ENCODE measurements around the gene SLC29A3.

Gene SLC29A3

DNA sequence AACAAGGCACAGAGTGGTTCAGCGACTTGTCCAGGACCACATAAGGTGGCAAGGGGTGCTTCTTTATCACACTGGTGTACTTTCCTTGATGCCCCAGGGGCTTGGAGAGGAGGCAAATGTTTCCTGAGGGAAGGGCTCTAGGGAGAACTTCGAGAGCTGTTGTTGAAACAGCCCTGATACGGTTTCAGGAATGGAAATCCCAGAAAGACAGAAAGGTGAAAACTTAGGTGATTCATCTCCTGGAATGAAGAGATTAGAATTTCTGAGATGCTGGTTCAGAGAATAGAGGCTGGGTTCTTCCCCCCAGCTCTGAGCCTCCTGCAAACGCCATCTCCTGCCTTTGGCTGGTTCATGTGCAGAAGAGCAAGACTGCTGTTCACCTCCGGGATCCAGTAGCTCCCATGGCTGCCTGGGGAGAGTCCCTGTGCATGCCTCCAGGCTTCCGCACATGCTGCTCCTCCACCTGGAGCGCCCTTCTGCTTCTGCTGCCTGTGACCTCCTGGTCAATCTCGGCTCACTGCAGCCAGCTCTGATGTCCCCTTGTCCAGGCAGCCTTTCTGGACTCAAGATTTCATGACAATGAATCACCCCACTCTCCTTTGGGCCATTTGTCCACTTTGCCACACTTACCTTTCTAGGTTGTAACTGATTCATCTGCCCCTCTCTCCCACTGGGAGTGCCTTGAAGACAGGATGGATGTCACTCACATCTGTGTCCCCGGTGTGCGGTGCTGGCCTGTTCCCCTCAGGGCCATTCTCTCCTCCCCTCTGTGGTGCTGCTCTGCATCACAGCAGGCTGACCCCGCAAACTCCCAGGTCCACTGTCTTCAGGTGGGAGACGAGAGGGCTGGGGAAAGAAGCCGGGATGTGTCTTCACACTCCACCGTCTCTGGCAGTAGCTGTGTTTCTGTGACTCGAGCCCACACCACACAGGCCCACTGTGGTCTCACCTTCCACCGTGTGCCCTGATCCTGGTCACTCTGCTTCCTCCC lies 74.0 kb downstream of the SLC29A3 start:
- DNase-seq (ENCODE audit: low read depth), result no peak

DNA sequence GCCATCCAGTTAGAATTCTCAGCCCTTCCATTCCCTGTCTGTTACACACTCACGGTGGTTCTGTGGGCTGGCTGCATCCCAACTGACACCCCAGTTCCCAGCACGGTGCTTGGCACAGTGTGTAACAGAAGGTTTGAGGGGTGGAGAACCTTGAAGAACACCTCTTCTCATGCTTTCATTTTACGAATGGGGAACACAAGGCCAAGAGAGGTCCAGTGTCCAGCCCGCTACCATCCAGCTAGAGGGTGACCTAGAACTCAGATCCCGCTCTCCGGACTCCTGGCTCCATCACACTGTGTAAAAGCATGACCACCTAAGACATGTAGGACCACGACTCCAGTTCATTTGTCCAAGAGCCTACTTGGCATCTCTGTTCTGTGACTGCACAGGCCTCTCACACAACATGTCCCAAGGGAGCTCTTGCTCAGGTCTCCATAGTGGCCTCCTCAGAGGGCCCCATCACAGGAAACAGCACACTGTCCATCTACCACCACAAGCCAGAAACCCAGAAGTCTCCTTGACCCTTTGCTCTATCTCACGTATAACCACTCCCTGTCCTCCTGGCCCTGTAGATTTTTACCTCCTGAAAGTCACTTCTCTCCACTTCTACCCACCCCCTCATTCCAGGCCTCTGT lies 74.9 kb downstream of the SLC29A3 start:
- DNase-seq (ENCODE audit: low read depth), result no peak

DNA sequence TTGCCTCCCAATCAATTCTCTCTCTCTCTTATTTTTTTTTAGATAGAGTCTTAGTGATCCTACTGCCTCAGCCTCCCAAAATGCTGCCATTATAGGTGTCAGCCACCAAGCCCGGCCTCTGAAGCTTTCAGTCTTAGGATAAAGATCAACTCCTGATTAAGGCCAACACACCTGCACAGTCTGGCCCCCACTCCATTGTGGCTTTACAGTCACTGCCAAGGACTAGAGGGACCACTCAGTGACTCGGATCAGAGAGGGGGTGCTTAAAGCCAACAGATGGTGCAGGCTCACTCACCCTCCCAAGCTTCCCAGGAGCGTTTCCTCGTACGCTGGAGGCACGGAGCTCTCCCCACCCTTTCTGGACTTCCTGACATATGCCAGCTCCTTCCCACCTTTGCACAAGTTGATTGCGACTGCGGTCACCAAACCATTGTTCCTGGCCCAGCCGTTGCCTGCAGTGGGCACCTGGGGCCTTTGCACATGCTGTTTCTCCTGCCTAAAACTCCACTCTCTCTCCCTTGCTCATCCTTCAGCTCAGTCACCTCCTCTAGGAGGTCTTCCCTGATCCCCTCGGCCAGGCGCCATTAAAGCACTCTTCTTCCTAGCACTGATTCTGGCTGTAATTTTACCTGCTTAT lies 76.0 kb downstream of the SLC29A3 start:
- no peak for DNase-seq (ENCODE audit: low read depth)

DNA sequence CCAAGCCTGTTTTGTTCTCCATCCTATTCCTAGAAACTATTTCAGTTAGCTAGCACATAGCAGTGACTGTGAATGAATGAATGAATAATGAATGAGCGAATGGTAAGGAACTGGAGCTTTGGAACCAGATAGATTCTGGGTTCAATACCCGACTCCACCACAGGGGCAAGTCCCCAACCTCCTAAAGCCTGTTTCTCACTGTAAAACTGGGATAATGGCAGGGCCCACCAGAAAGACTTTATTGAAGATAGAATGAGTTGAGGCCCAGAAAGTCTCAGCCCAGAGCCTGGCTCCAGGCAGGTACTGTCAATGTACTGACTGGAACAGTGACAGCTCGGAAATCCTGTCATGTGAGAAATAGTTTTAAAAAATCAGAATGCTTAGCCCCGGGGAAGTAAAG lies 76.6 kb downstream of the SLC29A3 start:
- DNase-seq (ENCODE audit: low read depth), result no peak

DNA sequence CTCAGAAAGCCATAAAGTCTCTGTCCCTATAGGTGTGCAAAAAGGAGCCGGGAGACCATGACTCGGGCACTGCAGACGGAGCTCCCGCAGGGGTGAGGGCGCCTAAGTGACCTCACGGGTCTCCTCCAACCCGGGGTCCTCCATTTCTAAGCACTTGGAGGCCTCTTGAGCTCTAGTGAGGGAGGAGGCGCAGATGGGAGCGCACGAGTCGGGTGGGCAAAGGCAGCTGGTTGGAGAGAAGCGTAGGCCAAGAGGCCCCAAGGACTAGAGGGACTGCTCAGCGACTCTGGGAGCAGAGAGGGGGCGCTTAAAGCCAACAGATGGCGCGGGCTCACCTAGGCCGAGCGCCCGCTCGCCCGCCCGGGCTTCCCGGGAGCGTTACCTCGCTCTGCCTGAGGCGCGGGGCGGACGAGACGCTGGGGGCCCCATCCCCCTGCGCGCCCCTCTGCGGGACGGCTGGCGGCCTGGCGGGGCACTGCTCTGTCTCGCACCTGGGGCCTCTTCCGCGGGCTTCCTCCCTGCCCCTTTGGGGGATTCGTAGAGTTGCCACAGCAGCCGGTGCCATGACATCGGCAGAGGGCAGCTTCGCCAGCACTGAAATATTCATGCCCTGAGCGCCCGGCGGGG lies 77.1 kb downstream of the SLC29A3 start:
- DNase-seq (ENCODE audit: low read depth), result no peak

DNA sequence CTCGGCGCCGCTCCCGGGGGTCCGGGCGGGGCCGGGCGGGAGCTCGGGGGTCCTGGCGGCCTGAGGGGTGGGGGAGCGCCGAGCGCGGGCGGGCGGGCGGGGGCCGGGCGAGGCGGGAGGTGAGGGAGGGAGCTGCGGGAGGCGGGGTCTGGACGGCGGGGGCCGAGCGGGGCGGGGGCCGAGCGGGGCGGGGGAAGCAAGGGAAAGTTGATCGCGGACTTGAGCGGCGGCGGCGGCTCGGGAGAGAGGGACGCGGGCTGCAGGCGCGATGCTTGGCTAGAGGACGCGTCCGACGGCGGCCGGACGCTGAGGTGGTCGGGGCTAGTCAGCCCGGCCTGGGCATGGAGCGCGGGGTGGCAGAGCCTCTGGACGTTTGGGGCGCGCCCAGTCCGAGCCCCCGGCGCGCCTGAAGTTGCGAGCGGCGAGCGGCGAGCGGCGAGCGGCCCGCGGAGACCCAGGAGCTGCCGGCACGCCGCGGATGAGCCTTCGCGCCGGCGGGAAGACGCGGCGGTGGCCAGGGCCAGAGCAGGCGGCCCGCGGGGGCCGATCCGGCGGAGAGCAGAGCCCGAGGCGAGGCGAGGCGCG lies 77.7 kb downstream of the SLC29A3 start, which contains the start of gene CDH23:
TSS of gene CDH23 (plus strand) at position 210 of the 585 bp plus-strand sequence. CDS start 42,912 bp downstream, outside the sequence.
- no peak for DNase-seq (ENCODE audit: low read depth)

DNA sequence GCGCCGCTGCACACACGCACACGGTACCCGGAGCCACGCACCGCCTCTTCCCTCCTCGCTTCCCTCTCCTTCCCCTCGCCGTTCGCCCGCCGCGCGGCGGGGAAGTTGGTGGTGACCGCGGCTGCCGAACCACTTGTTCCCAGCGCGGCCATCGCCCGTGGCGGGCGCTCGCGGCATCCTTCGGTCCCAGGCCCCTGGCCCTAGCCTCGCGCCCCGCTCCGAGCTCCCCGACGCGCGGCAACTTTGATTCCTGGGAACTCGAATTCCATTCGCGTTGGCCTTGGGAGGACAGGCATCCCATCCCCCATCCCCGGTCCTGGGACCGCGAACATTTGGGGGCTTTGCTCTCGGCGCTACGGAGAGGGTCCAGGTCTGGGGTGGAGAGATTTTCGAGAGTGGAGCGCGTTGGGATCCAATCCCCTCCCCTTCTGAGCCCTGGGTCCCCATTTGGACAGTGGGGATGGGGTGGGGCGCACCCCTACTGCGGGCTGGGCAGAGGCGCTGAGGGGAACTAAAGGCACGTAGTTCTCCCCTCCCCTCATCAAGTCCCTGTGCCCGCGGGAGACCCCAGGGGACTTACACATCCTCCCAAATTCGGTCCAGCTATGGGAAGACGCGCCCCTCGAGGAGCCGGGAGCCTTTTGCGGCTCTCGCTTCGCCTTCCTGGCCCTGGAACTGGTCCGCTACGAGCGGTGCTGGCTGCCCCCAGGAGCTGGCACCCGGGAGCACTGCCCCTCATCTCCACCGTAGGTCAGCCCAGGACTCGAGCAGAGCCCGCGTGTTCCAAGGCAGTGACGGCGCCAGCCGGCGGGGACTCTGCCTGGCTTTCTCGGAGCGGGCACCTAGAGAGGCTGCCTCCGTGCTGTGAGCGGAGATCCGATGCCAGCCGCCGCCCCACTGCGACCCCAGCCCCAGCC lies 78.5 kb downstream of the SLC29A3 start:
- DNase-seq (ENCODE audit: low read depth), result no peak

DNA sequence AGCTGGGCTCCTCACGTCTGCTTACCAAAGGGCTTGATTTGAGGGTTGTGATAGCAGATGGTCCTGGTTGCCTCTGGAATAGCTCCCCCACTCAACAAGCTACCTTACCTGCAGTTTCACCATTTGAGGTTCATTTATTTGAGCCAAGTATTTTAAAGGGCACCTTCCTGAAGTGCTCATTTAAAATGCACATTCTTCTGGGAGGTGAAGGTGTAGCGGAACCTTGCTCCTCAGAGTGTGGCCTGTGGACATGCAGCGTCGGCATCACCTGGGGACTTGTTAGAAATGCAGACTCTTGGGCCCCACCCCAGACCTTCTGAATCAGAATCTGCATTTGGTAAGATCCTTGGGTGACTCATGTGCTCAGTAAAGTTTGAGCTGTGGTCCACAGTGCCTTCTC lies 79.9 kb downstream of the SLC29A3 start:
- DNase-seq (ENCODE audit: low read depth), result no peak

DNA sequence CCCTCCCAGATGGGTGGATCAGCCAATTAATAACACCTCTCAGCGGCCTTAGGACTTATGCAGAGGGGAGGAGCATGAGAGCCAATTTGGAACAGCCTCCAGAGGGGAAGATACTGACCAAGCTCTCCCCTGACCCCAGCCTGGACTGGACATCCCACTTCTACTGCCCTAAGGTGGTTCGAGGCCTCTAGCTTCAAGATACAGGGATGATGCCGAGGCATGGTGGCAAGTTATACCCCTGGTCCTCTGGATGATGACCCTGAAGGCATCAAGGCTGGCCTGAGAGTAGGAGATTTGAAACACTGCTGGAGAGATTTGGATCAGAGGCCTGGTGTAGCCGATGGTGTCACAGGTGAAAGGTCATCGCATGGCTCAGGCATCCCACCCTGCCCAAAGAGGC lies 80.9 kb downstream of the SLC29A3 start:
- DNase-seq (ENCODE audit: low read depth), result no peak

DNA sequence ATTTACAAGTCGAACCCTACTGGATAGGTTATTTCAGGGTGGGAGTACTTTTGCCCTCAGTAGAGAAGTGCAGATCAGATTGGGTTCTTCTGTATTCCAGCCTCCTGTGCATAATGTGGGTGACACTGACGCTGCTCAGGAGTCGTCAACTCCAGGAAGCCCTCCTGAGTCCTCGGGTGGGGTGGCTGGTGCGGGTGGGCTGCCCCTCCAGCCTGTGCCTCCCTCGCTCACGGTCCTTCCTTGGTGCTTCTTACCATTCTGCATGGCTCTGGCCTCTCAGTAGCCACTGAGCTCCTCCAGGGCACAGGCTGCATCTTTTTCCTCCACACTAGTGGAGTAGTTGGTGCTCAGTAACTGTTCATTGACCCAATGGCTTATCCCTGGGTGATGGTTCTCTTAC lies 82.0 kb downstream of the SLC29A3 start:
- DNase-seq (ENCODE audit: low read depth), result no peak

DNA sequence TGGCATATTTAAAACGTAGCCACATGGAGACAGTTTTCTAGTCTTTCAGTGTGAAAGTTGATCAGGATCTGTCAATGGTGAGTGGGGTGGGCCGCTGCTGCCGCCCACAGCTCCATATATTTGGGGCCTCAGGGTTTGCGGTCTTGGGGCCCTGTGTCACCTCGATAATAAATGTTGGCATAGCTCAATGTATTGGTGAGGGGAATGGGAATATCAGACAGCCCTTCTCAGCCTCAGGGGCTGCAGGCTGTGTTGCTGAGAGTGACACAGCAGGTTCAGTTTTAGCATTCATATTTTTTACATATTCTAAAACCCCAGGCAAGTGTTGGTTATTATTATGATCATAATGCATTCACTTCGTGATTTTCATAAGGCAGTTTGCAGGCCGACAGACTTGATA lies 82.9 kb downstream of the SLC29A3 start:
- no peak for DNase-seq (ENCODE audit: low read depth)

DNA sequence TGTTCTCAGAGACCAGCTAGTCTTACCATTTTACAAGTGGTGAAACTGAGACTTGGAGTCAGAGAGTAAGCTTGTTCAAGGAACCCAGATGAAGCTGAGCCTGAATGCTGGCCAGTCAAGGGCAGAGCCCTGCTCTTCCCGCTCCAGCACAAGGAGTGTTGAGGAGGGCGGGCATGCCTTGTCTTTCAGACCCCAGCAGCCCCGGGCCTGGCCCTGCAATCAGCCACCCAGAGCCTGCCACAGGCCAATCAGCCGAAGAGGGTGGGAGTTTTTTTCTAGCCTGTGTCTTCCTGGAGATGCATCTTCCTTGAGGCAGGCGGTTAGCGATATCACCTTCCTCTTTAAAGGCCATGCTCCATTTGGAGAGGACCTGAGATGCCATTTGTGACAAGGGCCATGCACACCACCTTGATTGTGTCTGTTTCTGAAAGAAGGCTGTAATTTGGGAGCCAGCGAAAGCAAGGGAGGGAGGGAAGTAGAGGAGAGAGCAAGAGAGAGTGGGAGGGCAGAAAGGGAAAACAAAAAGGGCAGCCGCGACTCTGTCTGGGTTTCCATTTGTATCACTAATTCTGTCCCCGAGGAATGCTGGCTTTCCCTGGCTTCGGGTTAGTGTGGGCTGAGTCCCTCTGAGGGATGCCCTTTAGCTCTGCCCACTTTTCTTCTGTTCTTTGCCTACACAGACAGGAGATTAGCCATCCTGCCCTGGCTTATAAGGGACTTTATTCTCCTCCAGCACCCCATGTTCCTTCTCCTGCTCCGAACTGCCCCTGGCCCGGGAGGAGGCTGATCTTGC lies 85.6 kb downstream of the SLC29A3 start:
- DNase-seq (ENCODE audit: low read depth), result no peak

DNA sequence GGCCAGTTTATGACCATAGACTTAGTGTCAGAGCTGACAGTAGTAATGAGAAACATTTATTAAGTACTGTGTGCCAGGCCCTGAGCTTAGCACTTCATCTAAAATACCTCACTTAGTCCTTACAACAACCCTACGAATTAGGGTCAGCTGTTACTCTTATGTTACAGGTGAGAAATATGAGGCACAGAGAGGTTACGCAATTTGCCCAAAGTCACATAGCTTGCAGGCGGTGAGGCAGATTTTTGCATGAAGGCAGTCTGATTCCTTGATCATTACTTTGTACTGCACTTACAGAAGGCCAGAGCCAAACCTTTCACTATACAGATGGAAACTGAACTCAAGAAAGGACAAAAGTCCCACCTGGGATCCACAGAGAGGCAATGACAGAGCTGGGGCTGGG lies 87.8 kb downstream of the SLC29A3 start:
- DNase-seq (ENCODE audit: low read depth), result no peak

DNA sequence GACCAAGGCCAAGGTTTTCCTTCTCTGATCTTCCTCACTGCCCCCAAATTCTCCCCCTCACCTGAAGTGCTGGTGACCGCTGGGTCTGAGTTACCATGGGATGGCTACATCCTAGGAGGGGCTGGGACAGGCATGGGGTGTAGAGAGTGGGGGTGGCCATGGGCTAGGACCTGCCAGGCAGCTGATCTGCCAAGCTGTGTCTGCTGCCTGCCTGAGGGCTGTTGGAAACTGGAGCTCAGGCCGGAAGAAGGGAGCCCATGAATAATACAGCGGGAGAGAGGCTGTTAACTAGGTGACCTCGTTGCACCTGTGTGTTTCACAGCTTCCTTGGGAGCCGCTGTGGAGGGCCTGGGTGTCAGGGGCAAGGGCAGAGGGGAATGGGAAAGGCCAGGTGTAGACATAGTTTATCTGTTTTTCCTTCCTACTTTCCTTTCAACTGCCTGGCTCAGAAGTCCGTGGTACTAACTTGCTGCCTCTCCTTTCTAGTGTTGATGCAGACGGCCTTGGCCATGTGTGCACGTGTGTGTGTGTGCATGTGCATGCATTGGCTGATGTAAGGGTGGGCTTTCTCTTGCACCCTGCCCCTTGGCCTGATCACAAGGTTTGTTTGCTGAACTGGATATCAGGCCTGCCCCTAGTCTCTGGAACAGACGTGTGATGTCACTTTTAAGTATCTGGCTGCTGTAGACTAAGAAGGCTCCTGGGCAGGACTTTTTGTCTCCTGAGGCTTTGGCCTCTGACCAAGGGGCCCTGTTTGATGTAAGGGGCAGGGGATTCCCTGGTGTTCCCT lies 89.6 kb downstream of the SLC29A3 start:
- no peak for DNase-seq (ENCODE audit: low read depth)

DNA sequence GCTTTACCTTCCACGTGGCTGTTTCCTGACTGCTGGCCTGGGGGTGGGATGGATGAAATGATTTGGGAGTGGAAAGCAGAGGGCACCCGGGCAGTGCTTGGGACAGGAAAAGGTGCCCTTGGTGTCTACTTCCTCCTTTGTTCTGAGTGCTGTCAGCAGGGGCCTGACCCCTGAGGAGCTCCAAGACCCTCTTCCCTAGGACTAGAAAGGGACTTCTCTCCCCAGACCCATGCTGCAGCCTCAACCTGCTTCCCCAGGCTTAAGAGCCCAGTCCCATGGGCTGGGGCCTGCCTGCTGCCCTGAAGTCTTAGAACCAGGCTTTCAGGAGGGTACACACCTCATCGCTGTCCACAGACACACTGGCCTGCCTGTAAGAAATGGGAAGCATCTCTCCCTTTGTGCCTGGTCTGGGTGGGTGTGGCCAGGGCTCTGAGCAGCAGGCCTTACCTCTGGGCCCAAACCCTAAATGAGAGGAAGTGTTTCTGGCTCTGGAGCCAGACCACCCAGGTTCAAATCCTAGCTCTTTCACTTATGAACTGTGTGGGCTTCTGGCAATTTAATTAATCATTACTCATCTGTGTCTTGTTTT lies 90.6 kb downstream of the SLC29A3 start:
- no peak for DNase-seq (ENCODE audit: low read depth)
